AG09309 (cell line): Measurements from ENCODE around the gene TCN1.
"Not testable (repeated sequence)": the region's sequence is repeated elsewhere in the genome, so short reads cannot be mapped to it uniquely, and the experiment has no call there.

Experiments used
- DNase-seq: peaks from one replicate; pipeline ENCODE4 v3.0.0-alpha.2; 2010; ENCODE audit warnings: low read depth
- H3K4me3 ChIP-seq: 2 replicates; pipeline ENCODE4 v1.5.1; 2011; ENCODE audit warnings: mild to moderate bottlenecking, low read depth, low read length, moderate library complexity; ENCODE audit not compliant: control insufficient read depth
- TF ChIP-seq, protein P1 (sequence below): IDR thresholded peaks from 2 replicates; pipeline ENCODE4 v1.5.1; 2011; ENCODE audit warnings: mild to moderate bottlenecking, low read depth, low read length, inconsistent platforms; ENCODE audit not compliant: insufficient read depth, control insufficient read depth; ENCODE audit errors: missing control alignments

TCN1 gene

DNA sequence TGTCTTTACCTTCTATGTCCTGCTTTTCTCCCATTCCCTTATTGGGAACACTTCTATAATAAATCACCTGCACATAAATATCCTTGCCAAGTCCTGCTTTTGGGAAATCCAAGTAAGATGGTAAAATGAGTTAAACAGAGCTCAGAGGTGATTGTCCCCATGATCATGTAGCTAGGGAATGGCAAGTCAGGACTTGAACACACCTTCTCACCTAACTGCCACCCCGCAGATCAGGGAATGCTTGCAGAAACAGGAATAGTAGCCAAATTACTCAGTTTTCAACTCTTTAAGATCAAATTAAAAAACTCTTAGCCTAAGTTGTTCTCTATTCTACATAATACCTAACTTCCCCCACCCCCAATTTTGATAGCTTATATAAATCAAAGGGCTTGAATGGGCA is 28.3 kb upstream of the TCN1 start:
- no peak overlapping the region for H3K4me3 ChIP-seq
- no peak for DNase-seq
- TF ChIP-seq, protein P1, sequence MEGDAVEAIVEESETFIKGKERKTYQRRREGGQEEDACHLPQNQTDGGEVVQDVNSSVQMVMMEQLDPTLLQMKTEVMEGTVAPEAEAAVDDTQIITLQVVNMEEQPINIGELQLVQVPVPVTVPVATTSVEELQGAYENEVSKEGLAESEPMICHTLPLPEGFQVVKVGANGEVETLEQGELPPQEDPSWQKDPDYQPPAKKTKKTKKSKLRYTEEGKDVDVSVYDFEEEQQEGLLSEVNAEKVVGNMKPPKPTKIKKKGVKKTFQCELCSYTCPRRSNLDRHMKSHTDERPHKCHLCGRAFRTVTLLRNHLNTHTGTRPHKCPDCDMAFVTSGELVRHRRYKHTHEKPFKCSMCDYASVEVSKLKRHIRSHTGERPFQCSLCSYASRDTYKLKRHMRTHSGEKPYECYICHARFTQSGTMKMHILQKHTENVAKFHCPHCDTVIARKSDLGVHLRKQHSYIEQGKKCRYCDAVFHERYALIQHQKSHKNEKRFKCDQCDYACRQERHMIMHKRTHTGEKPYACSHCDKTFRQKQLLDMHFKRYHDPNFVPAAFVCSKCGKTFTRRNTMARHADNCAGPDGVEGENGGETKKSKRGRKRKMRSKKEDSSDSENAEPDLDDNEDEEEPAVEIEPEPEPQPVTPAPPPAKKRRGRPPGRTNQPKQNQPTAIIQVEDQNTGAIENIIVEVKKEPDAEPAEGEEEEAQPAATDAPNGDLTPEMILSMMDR, result no peak

DNA sequence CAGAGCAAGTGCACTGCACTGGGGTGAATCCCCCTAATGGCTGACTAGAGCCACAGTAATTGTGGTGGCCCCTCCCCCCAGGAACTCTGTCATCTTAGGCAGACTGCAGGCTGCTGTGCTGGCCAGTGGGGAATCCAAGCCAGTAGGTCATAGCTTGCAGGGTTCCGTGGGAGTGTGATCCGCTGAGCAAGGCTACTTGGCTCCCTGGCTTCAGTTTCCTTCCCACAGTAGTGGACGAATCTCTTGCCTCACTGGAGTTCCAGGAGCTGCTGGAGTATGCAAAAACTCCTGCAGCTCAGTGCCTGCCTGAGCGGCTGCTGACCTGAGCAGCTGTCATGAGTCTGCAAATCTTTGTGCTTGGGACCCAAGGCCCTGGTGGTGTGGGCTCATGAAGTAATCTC is 25.5 kb upstream of the TCN1 start:
- TF ChIP-seq, protein P1, result no peak
- no peak overlapping the region for H3K4me3 ChIP-seq
- DNase-seq, result no peak

DNA sequence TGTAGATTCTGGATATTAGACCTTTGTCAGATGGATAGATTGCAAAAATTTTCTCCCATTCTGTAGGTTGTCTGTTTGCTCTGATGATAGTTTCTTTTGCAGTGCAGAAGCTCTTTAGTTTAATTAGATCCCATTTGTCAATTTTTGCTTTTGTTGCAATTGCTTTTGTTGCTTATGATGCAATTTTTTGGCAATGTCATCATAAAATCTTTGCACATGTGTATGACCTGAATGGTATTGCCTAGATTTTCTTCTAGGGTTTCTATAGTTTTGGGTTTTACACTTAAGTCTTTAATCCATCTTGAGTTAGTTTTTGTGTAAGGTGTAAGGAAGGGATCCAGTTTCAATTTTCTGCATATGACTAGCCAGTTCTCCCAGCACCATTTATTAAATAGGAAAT is 20.9 kb upstream of the TCN1 start:
- not testable (repeated sequence) for DNase-seq, H3K4me3 ChIP-seq

DNA sequence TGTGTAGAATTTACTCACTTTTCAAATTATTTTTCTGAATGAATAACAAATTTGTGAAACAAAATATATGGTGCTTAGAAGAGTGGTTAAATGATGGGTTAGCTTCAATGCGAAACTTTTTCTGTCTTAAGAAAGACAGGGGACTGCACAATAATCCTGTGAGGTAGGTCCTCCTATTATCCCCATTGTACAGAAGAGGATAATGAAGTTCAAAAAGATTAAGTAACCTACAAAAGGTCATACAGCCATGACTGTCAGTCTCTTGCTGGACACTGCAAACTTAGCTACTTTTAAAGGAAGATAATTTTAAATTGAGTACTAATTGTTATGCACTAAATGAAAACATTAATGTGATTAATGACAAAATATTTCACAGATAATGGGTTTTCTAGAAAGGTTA is 17.3 kb upstream of the TCN1 start:
- no peak overlapping the region for H3K4me3 ChIP-seq
- TF ChIP-seq, protein P1, result no peak
- DNase-seq, result no peak

DNA sequence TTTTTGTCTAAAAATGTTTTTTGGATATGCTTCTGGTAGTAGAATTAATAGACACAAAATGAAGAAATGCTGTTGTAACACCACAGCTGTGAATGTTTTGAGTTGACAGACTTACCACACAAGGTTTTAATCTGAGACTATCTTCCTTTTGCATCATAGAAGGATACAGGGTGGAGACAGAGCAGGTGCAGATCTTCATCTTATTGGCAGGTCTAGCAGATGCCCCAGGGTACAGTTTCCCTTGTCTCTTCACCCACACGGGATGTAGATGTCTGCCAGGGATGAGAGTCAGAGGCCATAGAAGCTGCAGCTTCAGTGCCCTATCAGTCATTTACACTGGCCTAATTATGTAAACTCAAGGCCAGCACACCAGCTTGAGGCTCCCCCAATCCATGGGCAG is 13.3 kb upstream of the TCN1 start:
- DNase-seq, result no peak
- no peak overlapping the region for H3K4me3 ChIP-seq
- TF ChIP-seq, protein P1, result no peak

DNA sequence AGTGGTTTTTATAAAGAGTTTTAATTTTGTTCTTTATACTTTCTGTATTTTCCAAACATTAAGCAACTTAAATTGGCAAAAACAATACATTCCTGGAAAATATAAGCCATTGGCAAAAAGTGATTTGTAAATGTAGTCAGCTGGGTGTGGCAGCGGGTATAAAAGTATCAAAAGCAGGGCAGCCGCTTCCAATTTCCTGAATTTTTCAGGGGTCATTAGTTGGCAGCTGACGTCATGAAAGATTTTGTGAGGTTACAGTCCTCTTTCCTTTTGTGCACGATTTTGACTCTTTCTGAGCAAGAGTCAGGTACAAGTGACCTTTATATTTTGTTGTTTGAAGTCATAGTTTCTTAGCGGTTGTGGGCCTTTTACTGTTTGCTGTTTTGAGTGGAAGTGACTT is 12.3 kb upstream of the TCN1 start, which contains the start of gene OOSP3:
TSS of gene OOSP3 (plus strand) at position 208 of the 400 bp plus-strand sequence. CDS start at position 235, 27 bp downstream.
- TF ChIP-seq, protein P1, result no peak
- DNase-seq, result no peak
- no peak within 1 kb of the TSS for H3K4me3 ChIP-seq

DNA sequence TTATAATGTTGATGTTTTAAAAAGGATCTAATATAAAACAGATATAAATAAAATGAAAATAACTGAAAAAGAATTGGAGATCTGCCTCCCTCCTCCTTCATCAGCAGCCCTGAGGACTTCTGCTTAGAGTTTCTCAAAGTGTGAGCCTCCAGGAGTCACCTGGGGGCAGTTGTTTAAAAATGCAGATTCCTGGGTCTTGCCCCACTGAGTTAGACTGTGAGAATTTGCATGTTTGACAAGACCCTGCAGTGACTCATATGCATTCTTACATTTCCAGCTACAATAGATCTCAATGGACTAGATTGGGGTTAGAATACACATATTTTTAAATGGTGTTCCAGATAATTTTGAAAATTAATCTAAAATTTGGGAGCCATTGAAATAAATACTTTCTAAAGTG is 11.5 kb upstream of the TCN1 start:
- H3K4me3 ChIP-seq, result no peak overlapping the region
- no peak for DNase-seq
- TF ChIP-seq, protein P1, result no peak
